Stimulated activated CD4-positive, alpha-beta T cell treated with anti-CD3 and anti-CD28 coated beads, Interleukin-2, amount 100 ng/mL, for 48 hours (primary cell): ENCODE results near the gene GPR135.

ENCODE experiments used
- DNase-seq, 2 donors: peaks; one replicate each; pipeline ENCODE4 v3.0.0-alpha.2; 2020

Gene GPR135

DNA sequence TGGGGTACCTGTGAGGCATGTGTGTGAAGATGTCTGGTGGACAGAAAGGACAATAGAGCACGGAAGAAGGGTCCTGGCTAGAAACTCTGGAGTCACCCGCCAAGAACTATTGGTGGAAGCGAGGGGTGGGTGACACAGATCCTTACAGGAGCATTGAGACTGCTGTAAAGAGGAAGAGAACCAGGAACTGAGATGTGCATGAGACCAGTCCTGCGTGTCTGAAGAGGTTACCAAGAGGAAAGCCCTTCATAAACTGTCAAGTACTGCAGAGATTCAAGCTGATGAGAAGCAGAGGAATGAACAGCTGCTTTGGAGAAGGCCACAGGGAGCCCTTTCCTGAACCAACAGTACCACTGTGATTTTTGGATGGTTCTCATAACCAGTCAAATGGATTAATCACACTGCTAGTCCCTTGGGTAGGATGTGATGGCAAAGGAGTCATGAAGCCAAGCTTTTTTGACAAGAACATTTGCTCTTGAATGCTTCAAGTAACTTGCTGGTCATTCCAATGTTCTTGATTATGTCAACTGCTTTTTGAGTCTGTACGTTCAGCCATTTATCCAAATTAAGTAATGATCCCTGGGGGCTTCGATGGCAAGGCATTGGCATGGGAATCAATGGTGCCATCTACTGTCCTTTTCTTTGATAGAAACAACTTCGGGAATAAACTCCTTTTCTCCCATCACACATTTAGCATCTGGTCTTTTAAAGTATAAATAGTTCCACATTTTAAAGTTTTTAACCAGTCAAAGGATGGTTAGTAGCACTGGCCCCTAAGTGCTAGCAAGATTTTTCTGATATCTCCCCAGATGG is 42.9 kb downstream of the GPR135 start:
- DNase-seq, result no peak

DNA sequence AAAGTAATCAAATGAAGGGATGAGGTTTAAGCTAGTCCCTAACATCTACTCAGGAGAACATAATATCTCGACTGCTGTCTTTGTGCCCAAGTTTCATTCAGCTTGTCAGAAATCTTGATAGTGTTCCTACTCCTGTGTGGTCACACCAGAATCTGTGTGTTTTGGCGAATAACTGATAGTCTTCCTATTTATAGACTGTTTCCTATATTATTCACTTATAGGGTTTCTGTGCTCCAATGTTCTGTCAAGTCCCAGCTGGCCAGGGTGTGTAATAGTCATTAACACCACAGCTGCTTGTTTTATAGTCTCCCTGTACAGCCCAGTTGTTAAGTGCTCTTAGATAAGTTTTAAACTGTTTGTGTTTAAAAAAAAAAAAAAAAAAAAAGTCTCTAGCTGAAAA is 45.9 kb downstream of the GPR135 start:
- no peak for DNase-seq

DNA sequence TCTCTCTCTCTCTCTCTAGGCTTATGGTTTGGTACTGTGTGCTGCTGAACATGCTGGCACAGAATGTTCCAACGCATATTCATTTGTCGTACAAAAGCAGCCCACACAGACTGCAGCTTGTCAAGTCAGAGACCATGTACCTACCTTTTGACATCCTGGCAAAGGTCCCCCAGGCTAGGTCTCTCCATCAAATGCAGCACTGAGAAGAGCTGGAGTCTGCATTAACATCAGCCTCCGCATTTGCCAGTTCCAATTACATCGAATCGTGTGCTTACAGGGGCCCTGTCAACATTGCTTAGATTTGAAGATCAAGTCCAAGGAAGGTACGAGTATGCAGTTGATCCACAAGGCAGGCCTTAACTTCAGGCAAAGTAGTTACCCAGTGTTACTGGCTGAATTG is 47.9 kb downstream of the GPR135 start:
- no peak for DNase-seq

DNA sequence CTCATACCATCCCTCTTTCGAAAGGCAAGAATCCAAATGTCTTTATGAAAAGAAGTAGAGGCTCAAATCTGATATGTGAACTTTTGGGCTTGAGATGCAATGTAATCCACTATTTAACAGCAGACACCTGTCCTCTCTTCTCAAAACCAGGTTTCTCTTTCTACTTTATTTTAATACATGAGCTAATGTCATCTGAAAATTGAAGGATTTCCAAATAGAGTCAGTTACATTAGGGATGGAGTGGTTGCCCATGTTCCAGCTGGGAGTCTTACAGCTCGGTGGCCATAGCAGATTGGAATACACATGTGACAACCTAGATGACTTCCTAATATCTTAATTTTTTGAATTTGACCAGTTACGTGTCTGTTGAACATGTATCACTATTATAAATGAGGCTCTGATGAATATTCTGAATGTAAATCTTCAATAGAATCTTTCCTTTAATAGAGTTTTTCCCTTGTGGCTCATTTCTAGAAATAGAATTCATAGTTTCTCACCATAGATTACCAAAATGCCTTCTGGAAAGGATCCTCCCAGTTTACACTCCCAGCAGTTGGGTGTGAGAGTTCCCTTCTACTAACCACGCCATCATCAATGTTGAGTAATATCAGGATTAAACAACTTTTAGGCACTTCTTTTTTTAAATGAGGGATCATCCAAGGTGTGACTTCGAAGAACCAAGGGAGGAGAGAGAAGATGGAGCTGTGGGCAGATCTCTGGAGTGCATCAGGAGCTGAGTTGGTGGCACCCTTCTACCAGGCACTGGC is 49.2 kb downstream of the GPR135 start:
- DNase-seq, result no peak
